ENCODE data around the gene TP53BP2.

TP53BP2 gene

DNA sequence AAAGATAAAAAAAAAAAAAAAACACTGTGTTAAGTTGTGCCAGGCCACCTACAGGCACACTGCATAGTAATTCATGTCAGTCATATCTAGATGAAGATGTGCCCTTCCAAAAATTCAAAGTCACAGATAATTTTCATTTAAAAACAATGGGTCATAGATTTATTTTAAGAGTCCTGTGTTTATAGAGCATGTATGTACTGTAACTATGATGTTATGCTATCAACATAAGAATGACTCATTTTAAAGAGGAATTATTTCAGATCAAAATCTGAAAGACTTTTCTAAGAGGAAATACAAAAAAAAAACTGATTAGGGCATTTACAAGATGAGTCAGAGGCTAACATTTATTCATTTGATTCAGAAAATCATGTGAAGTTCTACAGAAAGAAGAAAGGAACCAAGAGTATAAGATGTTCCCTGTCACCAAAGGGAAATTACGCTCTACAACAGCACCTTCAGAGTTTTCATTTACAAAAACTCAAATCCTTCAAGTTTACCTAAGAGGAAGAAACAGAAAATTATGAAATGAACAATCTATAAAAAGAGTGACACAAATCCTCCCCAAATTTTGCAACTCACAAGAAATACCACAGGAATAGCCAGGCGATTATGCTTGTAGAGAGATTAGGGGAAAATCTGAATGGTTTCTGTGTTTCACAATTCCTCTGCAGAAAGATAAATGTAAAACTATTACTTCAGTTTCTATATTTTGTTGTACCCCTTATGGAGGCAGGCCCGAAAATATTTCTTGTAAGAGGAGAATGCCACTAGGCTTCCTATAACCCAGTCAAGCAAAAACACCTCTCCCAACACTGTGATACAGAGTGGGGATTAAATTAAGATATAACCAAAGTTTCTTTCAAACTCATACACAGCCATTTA, 13.8 kb downstream of the TP53BP2 start:
- Histone ChIP-seq H3K9me2 (replicated peaks; ENCODE audit: low read depth, low read length) (no peaks in the 10 kb centered on the region), H3K4me3 (ENCODE audit: low read length, poor library complexity, severe bottlenecking) (no peak overlapping the region), H3K9ac (ENCODE audit: low read depth, low read length, poor library complexity, severe bottlenecking) (no peak overlapping the region), H3K79me2 (ENCODE audit: insufficient read depth, low read length) (peaks cover 96% of the 10 kb centered on the region), H3K4me1 (ENCODE audit: insufficient read depth, low read length, poor library complexity, severe bottlenecking) (peaks cover 50% of the 10 kb centered on the region), H4K20me1 (ENCODE audit: insufficient read depth, low read length, poor library complexity, severe bottlenecking) (peaks cover 62% of the 10 kb centered on the region), H3F3A (ENCODE audit: low read depth) (no peaks in the 10 kb centered on the region; the same call in 1 of the 2 replicates), H2AFZ (ENCODE audit: low read length) (no peak overlapping the region), H3K4me2 (ENCODE audit: low read depth, low read length, poor library complexity, severe bottlenecking) (peak overlapping the region; percentile 5), H3K9me3 (ENCODE audit: insufficient read depth, low read depth, low read length) (no peaks in the 10 kb centered on the region), H3K27me3 (ENCODE audit: insufficient read depth, low read length, poor library complexity, severe bottlenecking) (no peaks in the 10 kb centered on the region), H3K36me3 (ENCODE audit: insufficient read depth, low read length) (peaks cover 2% of the 10 kb centered on the region; the same call in 1 of the 2 replicates)
- TF ChIP-seq, protein P1, sequence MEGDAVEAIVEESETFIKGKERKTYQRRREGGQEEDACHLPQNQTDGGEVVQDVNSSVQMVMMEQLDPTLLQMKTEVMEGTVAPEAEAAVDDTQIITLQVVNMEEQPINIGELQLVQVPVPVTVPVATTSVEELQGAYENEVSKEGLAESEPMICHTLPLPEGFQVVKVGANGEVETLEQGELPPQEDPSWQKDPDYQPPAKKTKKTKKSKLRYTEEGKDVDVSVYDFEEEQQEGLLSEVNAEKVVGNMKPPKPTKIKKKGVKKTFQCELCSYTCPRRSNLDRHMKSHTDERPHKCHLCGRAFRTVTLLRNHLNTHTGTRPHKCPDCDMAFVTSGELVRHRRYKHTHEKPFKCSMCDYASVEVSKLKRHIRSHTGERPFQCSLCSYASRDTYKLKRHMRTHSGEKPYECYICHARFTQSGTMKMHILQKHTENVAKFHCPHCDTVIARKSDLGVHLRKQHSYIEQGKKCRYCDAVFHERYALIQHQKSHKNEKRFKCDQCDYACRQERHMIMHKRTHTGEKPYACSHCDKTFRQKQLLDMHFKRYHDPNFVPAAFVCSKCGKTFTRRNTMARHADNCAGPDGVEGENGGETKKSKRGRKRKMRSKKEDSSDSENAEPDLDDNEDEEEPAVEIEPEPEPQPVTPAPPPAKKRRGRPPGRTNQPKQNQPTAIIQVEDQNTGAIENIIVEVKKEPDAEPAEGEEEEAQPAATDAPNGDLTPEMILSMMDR (conservative IDR thresholded peaks at IDR 0.05; ENCODE audit: low read length) = no peak
- TF ChIP-seq EZH2phosphoT487 (IDR thresholded peaks at IDR 0.05; ENCODE audit: borderline replicate concordance) = no peak

DNA sequence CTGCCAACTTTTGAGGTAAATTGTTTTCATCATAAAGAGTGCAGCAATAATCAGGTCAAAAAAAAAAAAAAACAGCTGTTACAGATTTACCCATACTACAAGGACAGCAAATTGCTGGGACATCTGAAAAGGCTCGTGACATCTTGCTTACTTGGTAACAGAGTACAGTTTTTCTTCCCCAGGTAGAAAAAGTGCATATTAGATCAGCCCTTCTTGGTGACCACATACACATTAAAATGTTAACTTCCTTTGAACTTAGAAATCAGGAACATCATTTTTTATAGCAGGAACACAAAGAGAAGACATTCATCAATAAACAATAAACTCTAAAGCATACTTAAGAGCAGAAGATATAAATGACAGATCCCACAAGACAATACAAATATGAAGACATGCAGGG, 16.1 kb downstream of the TP53BP2 start:
- Histone ChIP-seq H3K9me3 (ENCODE audit: insufficient read depth, low read depth, low read length) (no peaks in the 10 kb centered on the region), H2AFZ (ENCODE audit: low read length) (no peak overlapping the region), H4K20me1 (ENCODE audit: insufficient read depth, low read length, poor library complexity, severe bottlenecking) (peaks cover 53% of the 10 kb centered on the region), H3K9me2 (replicated peaks; ENCODE audit: low read depth, low read length) (no peaks in the 10 kb centered on the region), H3K79me2 (ENCODE audit: insufficient read depth, low read length) (peaks cover 96% of the 10 kb centered on the region), H3F3A (ENCODE audit: low read depth) (no peaks in the 10 kb centered on the region; the same call in 1 of the 2 replicates), H3K27me3 (ENCODE audit: insufficient read depth, low read length, poor library complexity, severe bottlenecking) (no peaks in the 10 kb centered on the region), H3K4me2 (ENCODE audit: low read depth, low read length, poor library complexity, severe bottlenecking) (no peak overlapping the region), H3K4me3 (ENCODE audit: low read length, poor library complexity, severe bottlenecking) (no peak overlapping the region), H3K9ac (ENCODE audit: low read depth, low read length, poor library complexity, severe bottlenecking) (no peak overlapping the region), H3K36me3 (ENCODE audit: insufficient read depth, low read length) (peaks cover 2% of the 10 kb centered on the region; the same call in 1 of the 2 replicates), H3K4me1 (ENCODE audit: insufficient read depth, low read length, poor library complexity, severe bottlenecking) (peaks cover 49% of the 10 kb centered on the region)
- TF ChIP-seq, protein P1 (conservative IDR thresholded peaks at IDR 0.05; ENCODE audit: low read length) = no peak
- no peak for TF ChIP-seq EZH2phosphoT487 (IDR thresholded peaks at IDR 0.05; ENCODE audit: borderline replicate concordance)

DNA sequence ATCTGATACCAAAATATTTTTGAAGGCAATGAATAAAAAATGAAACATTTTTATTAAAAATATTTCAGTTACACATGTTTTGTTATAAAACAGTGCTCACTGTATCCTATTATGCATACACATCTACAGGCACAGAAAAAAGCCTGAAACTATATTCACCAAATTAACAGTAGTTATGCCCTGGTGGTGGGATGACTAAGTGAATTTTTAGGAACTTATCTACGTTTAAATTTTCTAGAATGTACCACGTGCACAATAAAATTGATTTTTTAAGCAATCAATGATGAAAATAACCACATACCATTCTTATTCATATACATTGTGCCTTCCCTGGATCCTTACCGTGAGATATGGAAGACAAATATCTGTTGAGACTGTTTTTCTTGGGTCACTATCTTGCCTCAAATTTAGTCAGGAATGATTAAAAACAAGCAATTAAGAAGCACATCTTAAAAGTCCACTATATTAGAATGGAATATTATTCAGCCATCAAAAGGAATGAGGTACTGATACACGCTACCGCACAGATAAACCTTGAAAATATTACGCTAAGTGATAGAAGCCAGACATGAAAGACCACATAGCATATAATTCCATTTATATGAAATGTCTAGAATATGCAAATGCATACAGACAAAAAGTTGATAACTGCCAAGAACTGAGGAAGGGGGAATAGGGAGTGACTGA, 17.4 kb downstream of the TP53BP2 start:
- H4K20me1 ChIP-seq (ENCODE audit: insufficient read depth, low read length, poor library complexity, severe bottlenecking) = peaks cover 46% of the 10 kb centered on the region
- H2AFZ ChIP-seq (ENCODE audit: low read length) = no peak overlapping the region
- H3K79me2 ChIP-seq (ENCODE audit: insufficient read depth, low read length) = peaks cover 96% of the 10 kb centered on the region
- H3F3A ChIP-seq (ENCODE audit: low read depth) = no peaks in the 10 kb centered on the region; the same call in 1 of the 2 replicates
- H3K36me3 ChIP-seq (ENCODE audit: insufficient read depth, low read length) = peaks cover 2% of the 10 kb centered on the region; the same call in 1 of the 2 replicates
- H3K9ac ChIP-seq (ENCODE audit: low read depth, low read length, poor library complexity, severe bottlenecking) = no peak overlapping the region
- no peaks in the 10 kb centered on the region for H3K9me3 ChIP-seq (ENCODE audit: insufficient read depth, low read depth, low read length)
- no peaks in the 10 kb centered on the region for H3K27me3 ChIP-seq (ENCODE audit: insufficient read depth, low read length, poor library complexity, severe bottlenecking)
- no peaks in the 10 kb centered on the region for H3K9me2 ChIP-seq (replicated peaks; ENCODE audit: low read depth, low read length)
- no peak overlapping the region for H3K4me2 ChIP-seq (ENCODE audit: low read depth, low read length, poor library complexity, severe bottlenecking)
- peaks cover 41% of the 10 kb centered on the region for H3K4me1 ChIP-seq (ENCODE audit: insufficient read depth, low read length, poor library complexity, severe bottlenecking)
- TF ChIP-seq, protein P1 (conservative IDR thresholded peaks at IDR 0.05; ENCODE audit: low read length) = no peak
- no peak overlapping the region for H3K4me3 ChIP-seq (ENCODE audit: low read length, poor library complexity, severe bottlenecking)
